ENCODE data around the gene C12orf76.
A peak's percentile ranks its signal among the peaks of the same experiment; 100 is the strongest.
"Not testable (repeated sequence)": the region's sequence is repeated elsewhere in the genome, so short reads cannot be mapped to it uniquely, and the experiment has no call there.

C12orf76 gene, protein sequence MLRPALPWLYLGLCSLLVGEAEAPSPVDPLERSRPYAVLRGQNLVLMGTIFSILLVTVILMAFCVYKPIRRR

DNA sequence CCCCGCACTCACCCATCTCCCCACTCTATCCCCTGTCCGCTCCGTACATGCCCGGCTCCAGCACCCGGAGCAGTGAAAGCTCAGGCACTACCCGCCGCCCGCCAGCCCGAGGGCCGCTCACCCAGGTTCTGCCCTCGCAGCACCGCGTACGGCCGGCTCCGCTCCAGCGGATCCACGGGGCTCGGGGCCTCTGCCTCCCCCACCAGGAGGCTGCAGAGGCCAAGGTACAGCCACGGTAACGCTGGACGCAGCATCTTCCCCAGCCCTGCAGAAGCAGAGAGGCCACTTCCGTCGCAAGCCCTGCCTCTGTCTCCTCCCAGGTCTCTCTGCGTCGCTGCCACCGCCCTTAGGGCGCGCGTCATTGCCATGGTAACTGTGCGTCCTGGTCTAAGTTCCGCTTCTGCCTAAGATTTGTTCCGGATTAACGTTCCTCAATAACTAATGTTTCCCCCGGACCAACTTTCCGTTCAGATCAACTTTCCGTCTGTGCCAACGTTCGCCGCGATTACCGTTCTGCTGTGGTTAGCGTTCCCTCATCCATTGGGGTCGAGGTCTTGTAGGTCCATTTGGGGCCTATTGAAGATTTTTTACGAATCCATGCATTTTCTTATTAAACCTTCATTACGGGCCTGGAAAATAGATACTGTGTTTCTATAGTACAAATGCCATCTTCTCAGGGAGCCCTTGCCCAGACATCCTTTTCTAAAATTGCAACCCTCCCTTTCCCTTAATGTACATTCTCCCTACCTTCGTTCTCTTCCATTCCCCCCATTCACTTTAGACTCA lies at the start of gene C12orf76:
TSS of gene C12orf76 (minus strand) at position 281 of the 786 bp plus-strand sequence. CDS start at position 254, 27 bp downstream.
- peak; percentile 73 for DNase-seq (ENCODE audit: low read depth)

DNA sequence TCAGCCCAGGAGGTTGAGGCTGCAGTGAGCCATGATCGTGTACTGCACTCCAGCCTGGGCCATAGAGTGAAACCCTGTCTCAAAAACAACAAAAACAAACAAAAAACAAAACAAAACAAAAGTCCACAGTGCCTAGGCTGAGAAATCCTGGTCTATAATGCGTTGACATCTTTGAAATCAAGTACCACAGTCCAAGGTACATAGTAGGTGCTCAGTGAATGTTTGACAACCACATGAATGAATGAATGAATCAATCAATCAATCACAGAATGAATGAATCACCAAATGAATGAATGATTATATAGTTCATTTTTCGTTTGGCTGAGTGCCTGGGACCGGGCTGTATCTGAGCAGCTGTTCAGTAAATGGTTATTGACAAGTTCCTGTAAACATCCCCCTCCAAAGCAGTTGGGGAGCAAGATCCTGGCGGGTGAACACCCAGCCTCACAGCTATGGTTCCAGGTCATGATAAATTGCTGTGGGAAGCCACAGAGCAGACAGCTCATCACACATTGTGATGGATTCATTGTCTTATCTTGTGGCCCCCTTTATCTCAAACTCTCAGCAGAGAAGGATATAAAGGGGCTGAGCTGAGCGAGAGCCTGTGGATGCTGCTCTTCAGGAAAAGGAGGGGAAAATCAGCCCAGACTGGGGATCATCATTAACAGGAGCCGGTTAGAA lies 45.4 kb upstream of the C12orf76 start:
- DNase-seq (ENCODE audit: low read depth), result no peak

DNA sequence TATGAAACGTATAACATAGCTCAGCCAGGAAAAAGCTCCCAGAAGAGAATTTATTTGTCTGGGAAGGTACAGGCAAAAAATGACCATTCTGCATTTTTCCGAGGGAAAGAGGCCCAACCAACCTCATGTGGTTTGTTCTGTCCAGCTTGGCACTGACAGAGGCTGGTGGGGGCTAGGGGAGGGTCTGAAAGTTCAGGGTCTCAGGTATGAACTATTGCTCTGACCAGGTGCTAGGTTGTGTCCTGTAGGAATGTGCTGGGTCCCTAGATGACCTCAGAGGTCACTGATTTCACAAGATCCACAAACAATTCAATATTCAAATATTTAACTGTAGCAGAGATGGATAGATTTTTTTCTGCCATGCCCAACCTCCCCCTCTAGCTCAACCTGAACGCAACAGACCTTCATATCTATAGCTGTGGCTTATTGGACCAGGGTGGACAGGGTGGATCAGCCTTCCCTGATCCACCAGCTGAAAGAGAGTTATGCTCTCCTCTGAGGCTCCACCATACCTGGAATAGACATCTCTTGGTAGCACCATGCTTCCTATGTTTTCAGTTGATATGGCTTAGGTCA lies 42.9 kb upstream of the C12orf76 start:
- DNase-seq (ENCODE audit: low read depth), result no peak

DNA sequence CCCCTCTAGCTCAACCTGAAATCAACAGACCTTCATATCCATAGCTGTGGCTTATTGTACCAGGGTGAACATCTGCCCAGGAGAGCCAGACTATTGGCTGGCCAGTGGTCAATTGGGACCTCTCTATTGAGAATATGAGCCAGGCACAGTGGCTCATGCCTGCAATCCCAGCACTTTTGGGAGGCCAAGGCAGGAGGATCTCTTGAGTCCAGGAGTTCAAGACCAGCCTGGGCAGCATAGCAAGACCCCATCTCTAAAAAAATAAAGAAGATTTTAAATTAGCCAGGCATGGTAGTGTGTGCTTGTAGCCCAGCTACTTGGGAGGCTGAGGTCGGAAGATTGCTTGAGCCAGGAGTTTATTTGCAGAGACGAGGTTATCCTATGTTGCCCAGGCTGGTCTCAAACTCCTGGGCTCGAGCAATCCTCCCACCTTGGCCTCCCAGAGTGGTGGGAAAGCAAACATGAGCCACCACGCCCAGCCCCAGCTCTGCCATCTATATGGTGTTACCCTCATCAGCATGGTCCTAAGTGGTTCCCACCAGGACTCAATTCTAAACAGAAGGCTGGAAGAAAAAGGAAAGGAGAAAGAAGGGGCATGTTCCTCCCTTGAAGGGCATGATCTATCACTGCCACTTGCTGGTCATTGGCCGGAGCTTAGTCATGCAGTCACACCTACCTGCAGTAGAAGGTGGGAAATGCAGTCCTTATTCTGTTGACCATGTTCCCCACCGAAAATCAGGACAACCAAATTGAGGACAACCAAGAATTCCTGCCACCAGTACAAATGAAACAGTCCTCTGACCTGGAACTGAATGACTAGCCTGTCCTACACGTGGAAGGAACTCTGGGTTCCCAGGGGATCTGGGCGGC lies 42.2 kb upstream of the C12orf76 start:
- no peak for DNase-seq (ENCODE audit: low read depth)

DNA sequence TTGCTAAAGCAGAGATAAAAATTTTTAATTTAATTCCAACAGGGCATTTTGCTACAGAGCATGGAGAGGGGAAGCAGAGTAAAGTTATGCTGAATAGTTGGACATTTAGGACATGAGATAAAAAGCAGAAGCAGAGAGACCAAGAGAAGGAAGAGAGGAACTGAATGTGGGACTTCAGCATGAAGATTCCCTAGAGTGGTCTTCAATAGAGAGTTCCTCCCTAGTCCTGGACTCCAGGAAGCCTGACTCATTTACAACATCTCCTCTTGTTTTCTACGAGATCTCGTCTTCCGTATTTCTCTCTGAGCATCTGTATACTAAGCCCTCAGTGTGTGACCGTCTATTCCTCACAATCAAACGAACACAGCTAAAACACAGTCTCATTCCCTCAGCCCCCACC lies 40.6 kb upstream of the C12orf76 start:
- no peak for DNase-seq (ENCODE audit: low read depth)

DNA sequence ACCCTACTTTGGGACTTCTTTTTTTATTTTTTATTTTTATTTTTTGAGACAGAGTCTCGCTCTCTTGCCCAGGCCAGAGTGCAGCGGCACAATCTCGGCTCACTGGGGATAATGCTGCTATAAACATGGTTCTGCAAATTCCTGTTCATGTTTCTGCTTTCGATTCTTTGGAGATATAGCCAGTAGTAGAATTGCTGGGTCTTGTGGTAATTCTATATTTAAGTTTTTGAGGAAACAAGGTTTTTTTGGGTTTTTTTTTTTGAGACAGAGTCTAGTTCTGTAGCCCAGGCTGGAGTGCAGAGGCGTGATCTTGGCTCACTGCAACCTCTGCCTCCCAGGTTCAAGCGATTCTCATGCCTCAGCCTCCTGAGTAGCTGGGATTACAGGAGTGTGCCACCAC lies 39.9 kb upstream of the C12orf76 start:
- DNase-seq (ENCODE audit: low read depth), result not testable (repeated sequence)

DNA sequence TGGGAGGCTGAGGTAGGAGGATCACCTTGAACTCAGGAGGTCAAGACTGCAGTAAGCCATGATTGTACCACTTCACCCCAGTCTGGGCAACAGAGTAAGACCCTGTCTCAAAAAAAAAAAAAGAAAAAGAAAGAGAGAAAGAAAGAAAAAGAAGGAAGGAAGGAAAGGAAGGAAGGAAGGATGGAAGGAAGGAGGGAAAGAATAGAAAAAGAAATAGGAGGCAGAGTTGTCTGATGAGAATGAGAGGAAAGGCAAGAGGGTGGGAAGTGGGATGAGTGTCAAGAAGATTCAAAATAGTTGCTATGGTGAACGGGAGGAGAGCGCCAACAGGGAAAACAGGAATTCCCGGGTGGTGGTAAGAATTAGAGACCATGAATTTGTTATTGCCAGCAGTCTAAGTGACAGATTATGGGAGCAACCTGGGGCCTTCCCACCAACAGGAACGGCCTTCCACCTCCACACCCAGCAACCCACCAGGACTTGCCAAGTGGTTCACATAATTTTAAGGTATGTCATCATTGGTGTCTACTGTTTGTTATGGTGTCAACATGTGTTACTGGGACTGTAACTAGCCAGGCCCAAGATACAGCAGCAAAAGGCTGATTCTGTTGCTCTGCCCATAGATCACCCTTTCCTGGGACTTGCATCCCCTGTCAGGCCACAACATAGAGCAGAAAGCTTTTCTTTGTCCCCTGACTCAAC lies 36.1 kb upstream of the C12orf76 start:
- no peak for DNase-seq (ENCODE audit: low read depth)

DNA sequence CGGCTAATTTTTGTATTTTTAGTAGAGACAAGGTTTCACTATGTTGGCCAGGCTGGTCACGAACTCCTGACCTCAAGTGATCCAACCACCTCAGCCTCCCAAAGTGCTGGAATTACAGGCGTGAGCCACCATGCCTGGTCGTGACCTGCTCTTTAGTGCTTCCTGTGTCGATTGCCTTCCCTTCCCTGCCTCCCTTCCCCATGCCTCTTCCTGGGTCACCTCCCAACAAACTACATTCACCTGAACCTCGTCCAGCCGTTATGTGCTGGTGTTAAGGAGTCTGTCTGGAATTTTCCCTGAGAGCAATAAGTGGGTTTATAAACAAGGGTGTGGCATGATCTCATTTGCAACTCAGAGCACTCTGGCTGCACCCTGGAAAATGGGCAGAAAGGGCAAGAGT lies 32.1 kb upstream of the C12orf76 start:
- no peak for DNase-seq (ENCODE audit: low read depth)

DNA sequence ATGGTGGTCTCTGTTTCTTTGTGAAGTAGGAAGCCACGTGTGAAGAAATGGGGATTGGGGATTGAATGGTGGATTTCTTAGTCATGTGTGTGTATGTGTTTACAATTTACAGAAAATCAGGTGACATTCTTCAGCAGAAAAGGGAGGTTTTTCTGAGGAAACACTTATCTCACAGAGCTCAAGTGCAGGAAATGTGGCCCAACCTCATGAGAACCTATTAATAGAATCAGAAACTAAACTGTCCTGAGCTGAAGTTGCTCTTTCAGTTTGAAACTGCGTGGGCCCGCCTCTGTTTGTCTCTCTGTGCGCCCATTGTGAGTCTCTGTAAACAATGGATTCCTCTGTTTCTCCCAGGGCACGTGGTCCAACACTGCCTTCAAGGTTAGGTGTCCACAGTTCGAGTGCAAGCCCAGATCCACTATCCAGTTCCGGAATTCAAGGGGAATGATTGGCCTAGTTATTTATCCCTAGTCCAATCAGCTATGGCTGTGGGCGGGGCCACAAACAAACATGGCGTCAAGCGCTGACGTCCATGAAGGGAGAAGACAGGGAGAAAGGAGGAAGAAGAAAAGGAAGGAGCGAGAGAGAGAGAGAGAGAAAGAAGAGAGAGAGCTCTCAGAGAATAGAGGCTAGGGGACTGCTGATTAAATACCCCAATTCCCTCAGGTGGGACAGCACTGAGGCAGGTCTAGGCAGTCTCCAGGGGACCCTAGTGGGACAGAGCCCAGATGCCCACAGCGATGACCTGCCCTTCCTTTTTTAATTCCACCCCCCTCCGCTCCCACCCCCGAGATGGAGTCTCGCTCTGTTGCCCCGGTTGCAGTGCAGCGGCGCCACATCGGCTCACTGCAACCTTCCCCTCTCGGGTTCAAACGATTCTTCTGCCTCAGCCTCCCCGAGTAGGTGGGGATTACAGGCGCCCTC lies 31.4 kb upstream of the C12orf76 start:
- DNase-seq (ENCODE audit: low read depth), result peak; percentile 45

DNA sequence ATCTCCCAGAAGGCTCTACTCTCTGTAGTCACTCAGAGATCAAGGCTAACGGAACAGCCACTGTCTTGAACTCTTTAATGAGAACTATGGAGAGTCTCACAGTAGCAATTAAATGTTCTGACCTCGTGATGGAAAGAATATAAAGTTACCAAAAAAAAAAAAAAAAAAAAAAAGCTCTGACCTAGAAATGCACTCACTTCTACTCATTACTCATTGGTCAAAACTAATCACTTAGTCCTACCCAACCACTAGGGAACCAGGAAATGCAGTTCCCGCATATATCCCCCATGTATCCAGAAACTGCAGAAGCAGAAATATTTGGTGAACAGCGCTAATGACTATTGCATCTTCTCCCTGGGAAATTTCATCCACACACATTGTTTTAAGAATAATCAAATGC lies 29.5 kb upstream of the C12orf76 start:
- DNase-seq (ENCODE audit: low read depth), result no peak

DNA sequence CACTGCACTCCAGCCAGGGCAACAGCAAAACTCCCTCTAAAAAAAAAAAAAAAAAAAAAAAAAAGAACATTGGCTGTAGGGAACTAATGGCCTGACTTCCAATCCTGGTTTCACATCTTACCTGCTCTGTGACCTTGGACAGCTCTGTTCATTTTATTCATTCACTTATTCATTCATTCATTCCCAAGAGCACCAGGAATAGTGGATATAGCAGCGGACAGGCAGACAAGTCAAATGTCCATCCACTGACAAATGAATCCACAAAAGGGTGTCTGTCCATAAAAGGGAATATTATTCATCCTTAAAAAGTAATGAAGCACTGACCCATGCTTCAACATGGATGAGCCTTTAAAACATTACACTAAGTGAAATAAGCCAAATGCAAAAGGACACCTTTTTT lies 27.6 kb upstream of the C12orf76 start:
- DNase-seq (ENCODE audit: low read depth), result no peak

DNA sequence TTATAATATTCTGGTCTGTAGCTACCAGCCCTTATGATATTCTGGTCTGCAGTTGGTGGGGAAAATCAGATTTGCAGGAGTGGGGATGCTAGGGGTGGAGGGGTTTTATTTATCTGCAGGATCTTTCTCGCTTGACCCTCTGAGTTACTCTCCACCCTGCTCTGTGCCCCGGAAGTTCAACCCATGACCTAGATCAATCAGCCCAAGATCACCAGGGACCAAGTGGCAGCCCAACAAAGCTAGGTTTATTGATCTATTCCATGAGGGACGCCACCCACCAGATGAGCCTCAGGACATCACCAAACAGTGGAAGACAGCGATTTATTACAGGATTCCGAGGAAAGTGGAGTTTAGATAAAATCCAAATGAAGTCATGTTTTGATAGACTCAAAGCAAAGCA lies 25.8 kb upstream of the C12orf76 start:
- no peak for DNase-seq (ENCODE audit: low read depth)

DNA sequence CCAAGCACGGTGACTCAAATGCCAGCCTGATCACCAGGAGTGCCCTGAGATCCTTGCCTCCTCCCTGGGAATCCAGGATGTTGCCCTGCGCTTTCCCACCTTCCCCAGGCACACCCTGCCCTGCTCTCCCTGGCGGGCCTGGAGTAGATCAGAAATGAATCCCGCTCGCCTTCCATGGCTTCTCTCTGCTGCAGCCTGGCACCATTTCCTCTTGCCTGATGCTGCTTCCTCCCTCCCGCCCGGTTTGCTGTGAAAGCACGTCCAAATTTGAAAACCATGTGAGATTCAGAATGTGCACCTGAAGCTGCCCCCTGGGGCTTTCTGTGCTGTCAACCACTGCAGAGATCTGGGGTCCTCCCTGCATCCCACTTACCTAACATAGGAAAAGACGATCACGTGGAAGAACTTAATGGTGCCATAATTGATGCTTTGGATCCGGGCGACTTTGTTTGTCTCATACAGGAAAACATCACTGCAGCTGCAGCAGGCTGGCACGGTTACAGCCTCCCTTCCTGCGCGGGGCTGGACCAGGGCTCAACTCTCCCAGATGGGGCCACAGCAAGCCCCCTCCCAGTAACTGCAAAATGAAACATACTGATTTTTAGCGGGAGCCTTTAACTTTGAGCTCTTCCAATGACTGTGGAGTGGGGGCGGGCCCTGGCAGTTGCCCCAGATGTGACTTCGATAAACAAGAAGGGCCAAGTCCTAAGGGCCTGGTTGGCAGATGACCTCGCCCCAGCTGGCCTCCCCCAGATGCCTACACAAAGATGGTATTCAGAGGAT lies 24.9 kb upstream of the C12orf76 start:
- no peak for DNase-seq (ENCODE audit: low read depth)

DNA sequence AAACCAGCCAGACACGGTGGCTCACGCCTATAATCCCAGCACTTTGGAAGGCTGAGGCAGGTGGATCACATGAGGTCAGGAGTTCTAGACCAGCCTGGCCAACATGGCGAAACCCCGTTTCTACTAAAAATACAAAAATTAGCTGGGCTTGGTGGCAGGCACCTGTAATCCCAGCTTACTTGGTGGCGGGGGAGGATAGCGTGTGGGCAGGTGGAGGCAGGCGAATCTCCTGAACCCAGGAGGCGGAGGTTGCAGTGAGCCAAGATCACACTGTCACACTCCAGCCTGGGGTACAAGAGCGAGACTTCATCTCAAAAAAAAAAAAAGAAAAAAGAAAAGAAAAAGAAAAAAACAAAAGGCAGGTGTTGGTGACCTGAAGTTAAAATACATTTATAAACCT lies 24.3 kb upstream of the C12orf76 start:
- not testable (repeated sequence) for DNase-seq (ENCODE audit: low read depth)

DNA sequence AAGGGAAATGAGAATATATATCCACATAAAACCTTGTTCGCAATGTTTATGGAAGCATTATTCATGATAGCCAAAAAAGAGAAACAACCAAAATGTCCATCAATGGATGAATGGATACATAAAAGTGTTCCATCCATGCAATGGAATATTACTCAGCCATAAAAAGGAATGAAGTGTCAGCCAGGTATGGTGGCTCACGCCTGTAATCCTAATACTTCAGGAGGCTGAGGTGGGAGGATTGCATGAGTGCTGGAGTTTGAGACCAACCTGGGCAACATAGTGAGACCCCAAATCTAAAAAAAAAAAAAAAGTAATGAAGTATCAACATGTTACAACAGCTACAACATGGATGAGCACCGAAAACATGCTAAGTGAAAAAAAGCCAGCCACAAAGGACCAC lies 23.6 kb upstream of the C12orf76 start:
- no peak for DNase-seq (ENCODE audit: low read depth)

DNA sequence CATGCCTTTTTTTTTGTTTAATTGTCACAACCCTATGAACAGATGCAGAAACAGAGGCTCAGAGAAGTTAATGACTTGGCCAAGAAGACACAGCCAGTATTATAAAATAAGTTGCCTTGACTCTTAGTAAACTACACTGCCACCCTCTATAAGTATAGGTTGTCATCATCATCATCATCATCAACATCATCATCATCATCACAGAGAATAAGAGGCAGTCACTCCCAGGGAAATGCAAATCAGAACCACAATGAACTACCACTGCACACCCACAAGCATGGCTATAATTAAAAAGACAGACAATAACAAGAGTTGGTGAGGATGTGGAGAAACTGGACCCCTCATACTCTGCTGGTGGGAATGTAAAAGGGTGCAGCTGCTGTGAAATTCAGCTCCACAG lies 23.2 kb upstream of the C12orf76 start:
- DNase-seq (ENCODE audit: low read depth), result no peak

DNA sequence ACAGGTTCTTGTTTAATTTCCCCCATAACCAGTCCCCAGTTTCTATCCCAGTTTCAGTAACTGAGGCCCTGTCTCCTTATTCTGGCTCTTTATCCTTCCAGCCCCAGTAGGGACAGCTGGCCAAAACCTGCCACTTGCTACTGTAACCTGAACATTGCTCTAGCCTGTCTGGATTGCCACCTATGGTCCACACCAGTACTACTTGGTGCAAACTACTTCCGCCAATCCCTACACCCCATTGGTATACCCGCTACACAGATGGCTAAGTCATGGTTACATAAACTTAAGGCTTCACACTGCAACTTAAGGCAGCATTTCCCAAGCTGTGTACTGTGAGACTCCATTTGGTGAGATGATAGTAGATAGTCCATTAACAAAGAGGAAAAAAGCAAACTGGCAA lies 20.3 kb upstream of the C12orf76 start:
- DNase-seq (ENCODE audit: low read depth), result no peak

DNA sequence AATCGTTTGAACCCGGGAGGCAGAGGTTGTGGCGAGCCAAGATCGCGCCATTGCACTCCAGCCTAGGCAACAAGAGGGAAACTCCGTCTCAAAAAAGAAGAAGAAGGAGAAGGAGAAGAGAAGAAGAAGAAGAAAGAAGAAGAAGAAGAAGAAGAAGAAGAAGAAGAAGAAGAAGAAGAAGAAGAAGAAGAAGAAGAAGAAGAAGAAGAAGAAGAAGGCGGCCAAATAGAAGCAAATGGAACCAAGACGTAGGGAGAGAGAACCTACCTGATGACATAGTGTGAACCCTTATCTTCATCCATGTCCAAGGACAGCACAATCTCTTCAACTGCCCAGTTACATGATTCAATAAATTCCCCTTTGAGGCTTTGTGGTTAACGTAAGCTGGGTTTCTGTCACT lies 19.8 kb upstream of the C12orf76 start:
- DNase-seq (ENCODE audit: low read depth), result not testable (repeated sequence)

DNA sequence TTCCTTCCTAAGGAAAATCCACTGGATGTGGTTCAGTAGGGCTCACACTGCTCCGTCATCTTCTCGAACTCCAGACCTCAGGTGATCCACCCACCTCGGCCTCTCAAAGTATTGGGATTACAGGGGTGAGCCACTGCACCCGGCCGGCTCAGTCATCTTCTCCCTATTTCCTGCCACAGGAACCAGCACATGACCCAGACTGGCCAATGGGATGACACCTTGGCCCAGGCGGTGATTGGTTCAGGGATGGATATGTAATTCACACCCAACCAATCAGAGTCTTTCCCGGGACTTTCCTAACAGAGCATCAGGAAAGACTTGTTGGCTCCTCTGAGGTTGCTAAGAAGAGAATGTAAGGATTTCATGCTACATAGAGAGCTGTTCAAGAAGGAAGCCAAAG lies 19.2 kb upstream of the C12orf76 start:
- no peak for DNase-seq (ENCODE audit: low read depth)

DNA sequence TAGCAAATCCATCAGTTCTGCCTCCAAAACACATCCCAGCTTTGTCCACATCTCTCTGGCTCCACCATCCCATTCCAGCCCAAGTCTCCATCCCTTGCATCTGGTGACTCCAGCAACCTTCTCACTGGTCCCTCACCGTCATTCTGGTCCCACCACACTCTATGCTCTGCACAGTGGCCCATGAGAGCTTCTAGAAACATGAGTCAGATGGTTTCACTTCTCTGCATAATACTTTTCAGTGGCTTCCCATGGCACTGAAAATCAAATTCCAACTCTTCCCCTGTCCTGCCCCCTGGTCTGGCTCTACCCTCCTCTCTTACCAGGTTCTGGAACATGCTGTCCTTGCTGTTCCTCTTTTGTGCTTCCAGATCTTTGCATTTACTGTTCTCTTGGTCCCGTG lies 17.2 kb upstream of the C12orf76 start:
- no peak for DNase-seq (ENCODE audit: low read depth)
